ENCODE data around the gene CPAMD8. TPM values are rescaled to one million over a fixed set of nuclear protein-coding genes. Genes with fewer than 3 reads are reported as not detected.

Gene CPAMD8
- total RNA-seq, 4 donors from 2014 or later, result 5.4 to 9.7 (median 9.1) TPM

DNA sequence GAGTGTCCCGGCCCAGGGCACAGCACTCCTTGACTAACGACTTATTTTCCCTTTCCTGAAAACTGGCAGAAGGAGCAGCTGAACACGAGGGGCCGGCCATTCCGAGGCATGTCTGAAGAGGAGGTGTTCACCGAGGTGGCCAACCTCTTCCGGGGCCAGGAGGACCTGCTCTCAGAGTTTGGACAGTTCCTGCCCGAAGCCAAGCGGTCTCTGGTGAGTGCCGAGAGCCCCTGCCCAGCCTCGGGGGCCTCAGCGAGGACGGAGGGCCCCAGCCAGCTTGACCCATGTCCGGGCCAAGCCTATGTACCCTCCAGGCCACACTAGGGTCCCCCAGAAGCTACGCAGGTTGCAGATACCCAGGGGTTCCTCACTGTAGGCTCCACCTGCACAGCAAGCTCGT, 179.7 kb downstream of the CPAMD8 start:
- no peaks in the 10 kb centered on the region for H3K9me3 ChIP-seq
- 94% methylated on average over 15 of the region's 16 CpGs for WGBS
- H3K27me3 ChIP-seq, result no peaks in the 10 kb centered on the region
- H3K4me3 ChIP-seq, result no peak overlapping the region
- H3K36me3 ChIP-seq, result peaks cover 98% of the 10 kb centered on the region
- no peak for DNase-seq (ENCODE audit: low spot score in 2 of 2)
- no peaks in the 10 kb centered on the region for H3K4me1 ChIP-seq
- TF ChIP-seq EP300 (IDR thresholded peaks at IDR 0.05), result no peak
- TF ChIP-seq, protein P1, sequence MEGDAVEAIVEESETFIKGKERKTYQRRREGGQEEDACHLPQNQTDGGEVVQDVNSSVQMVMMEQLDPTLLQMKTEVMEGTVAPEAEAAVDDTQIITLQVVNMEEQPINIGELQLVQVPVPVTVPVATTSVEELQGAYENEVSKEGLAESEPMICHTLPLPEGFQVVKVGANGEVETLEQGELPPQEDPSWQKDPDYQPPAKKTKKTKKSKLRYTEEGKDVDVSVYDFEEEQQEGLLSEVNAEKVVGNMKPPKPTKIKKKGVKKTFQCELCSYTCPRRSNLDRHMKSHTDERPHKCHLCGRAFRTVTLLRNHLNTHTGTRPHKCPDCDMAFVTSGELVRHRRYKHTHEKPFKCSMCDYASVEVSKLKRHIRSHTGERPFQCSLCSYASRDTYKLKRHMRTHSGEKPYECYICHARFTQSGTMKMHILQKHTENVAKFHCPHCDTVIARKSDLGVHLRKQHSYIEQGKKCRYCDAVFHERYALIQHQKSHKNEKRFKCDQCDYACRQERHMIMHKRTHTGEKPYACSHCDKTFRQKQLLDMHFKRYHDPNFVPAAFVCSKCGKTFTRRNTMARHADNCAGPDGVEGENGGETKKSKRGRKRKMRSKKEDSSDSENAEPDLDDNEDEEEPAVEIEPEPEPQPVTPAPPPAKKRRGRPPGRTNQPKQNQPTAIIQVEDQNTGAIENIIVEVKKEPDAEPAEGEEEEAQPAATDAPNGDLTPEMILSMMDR (IDR thresholded peaks at IDR 0.05), result no peak
- no peak for TF ChIP-seq POLR2AphosphoS5 (IDR thresholded peaks at IDR 0.05)
- no peak for TF ChIP-seq POLR2A (IDR thresholded peaks at IDR 0.05)
- no peak overlapping the region for H3K27ac ChIP-seq

Other genes with a start within 250 kb of the CPAMD8 start
- gene SIN3B, start 197.4 kb downstream of the CPAMD8 start, total RNA-seq, result 100 to 1,000 TPM in 1 of 4 donors, 10 to 100 TPM in 3; 32.1 to 122 (median 39.4) TPM
- gene F2RL3, start 137.8 kb downstream of the CPAMD8 start, total RNA-seq, result 1 to 10 TPM in 2 of 4 donors, under 1 TPM in 2; 0.57 to 3.9 (median 1.2) TPM
- gene HAUS8, start 48.6 kb upstream of the CPAMD8 start, total RNA-seq, result 1 to 10 TPM; 2.4 to 4.1 (median 3.0) TPM
- 10 to 100 TPM; 43.6 to 99.9 (median 69.5) TPM for gene MYO9B, start 49.0 kb upstream of the CPAMD8 start, total RNA-seq
- gene USE1, start 188.5 kb upstream of the CPAMD8 start, total RNA-seq, result 10 to 100 TPM; 17.3 to 25.2 (median 21.6) TPM
- 1 to 10 TPM; 2.7 to 9.7 (median 4.8) TPM for gene OCEL1, start 199.4 kb upstream of the CPAMD8 start, total RNA-seq
- gene NR2F6, start 219.1 kb upstream of the CPAMD8 start, total RNA-seq, result 10 to 100 TPM; 25.8 to 79.3 (median 54.8) TPM
- 1 to 10 TPM; 1.2 to 8.4 (median 2.1) TPM for gene USHBP1, start 237.9 kb upstream of the CPAMD8 start, total RNA-seq
- gene BABAM1, start 240.6 kb upstream of the CPAMD8 start, total RNA-seq, result 10 to 100 TPM; 54.6 to 66.8 (median 63.7) TPM

All from suprapubic skin (tissue), 4 donors.